HepG2 (cell line): ENCODE results near the gene TSPAN15. TPM values are rescaled to one million over a fixed set of nuclear protein-coding genes. Genes with fewer than 3 reads are reported as not detected.

Experiments
- ATAC-seq: fragments of 200-7000 bp; cut with Tn5 transposase; 3 replicates; pipeline ENCODE4 v1.9.1; 2020; ENCODE audit warnings: mild to moderate bottlenecking, moderate library complexity
- BruUV-seq: library from RNA; stranded (reverse); fragments of 400-500 nt; replicated peaks from 2 replicates; lab custom pipeline; 2021; lab: Mats Ljungman, UMichigan
- CTCF ChIA-PET: fragments of 300-600 bp; formaldehyde crosslinking; extraction: SDS; loops from one replicate; lab custom pipeline; 2021; ENCODE audit warnings: low total read pairs, inconsistent platforms, low intra/inter-chr PET ratio; lab: Yijun Ruan, JAX
- POLR2A ChIA-PET: fragments of 350-600 bp; sonication (Branson Sonifier 250); formaldehyde crosslinking; loops from one replicate; lab custom pipeline; 2020; ENCODE audit warnings: antibody characterized with exemption, inconsistent platforms; lab: Yijun Ruan, JAX
- DNase-seq: peaks from one replicate; pipeline ENCODE4 v3.0.0-alpha.2; 2015; ENCODE audit warnings: low spot score
- FAIRE-seq: peaks from 3 replicates; lab custom pipeline; 2011; peaks lifted over from hg19 to GRCh38; lab: Jason Lieb, UNC
- H2AFZ ChIP-seq: one replicate; pipeline ENCODE4 v1.6.1; 2011; ENCODE audit warnings: low read length, inconsistent platforms
- H3K27ac ChIP-seq: fragments of 300-600 bp; 3 replicates; pipeline ENCODE4 v1.8.0; 2011; ENCODE audit warnings: mixed run types, mild to moderate bottlenecking, mixed read lengths, low read length, inconsistent platforms; ENCODE audit not compliant: insufficient read depth; ENCODE audit errors: extremely low read length
- H3K27me3 ChIP-seq, 2 experiments: fragments of 200-600 bp in 1 of 2; 2 replicates in 1 of 2; 3 replicates in 1 of 2; pipeline versions ENCODE4 v1.6.0 to v1.8.0; 2011; ENCODE audit warnings: low read length in 2 of 2, mild to moderate bottlenecking in 2 of 2, moderate library complexity in 2 of 2, inconsistent platforms in 1 of 2; ENCODE audit not compliant: insufficient read depth in 2 of 2, control insufficient read depth in 1 of 2
- H3K36me3 ChIP-seq, 2 experiments: fragments of 200-600 bp in 1 of 2; replicated peaks in 1 of 2; 2 replicates in 1 of 2; 3 replicates in 1 of 2; pipeline versions ENCODE4 v1.5.1 to v1.8.0; 2011; ENCODE audit warnings: low read length in 2 of 2, inconsistent platforms in 1 of 2; ENCODE audit not compliant: insufficient read depth in 2 of 2, control insufficient read depth in 1 of 2
- H3K4me1 ChIP-seq: 2 replicates; pipeline ENCODE4 v1.5.1; 2012; ENCODE audit warnings: low read length, inconsistent platforms; ENCODE audit not compliant: insufficient read depth
- H3K4me2 ChIP-seq: 2 replicates; pipeline ENCODE4 v1.6.0; 2011; ENCODE audit warnings: low read depth, low read length, inconsistent platforms
- H3K4me3 ChIP-seq, 3 experiments: fragments of 200-600 bp in 1 of 3; sonication (generic), shearing (Covaris generic) in 1 of 3; replicated peaks in 1 of 3; 2 replicates each; pipeline ENCODE4 v1.5.1; 2011 to 2016; ENCODE audit warnings: low read length in 3 of 3, inconsistent platforms in 2 of 3, low read depth in 2 of 3, mild to moderate bottlenecking in 2 of 3, control low read depth in 1 of 3, mixed read lengths in 1 of 3; ENCODE audit not compliant: insufficient read depth in 1 of 3
- H3K79me2 ChIP-seq: one replicate; pipeline ENCODE4 v1.6.1; 2011; ENCODE audit warnings: low read length, inconsistent platforms; ENCODE audit not compliant: insufficient read depth
- H3K9ac ChIP-seq: 2 replicates; pipeline ENCODE4 v1.6.0; 2011; ENCODE audit warnings: mild to moderate bottlenecking, low read depth, low read length, inconsistent platforms; ENCODE audit not compliant: insufficient read depth
- H3K9me3 ChIP-seq: 2 replicates; pipeline ENCODE4 v1.5.1; 2012; ENCODE audit warnings: mild to moderate bottlenecking, low read length
- H4K20me1 ChIP-seq: 2 replicates; pipeline ENCODE4 v1.6.0; 2011; ENCODE audit warnings: inconsistent platforms, mild to moderate bottlenecking, low read length, moderate library complexity; ENCODE audit not compliant: insufficient read depth
- ISL2 ChIP-seq: sonication (generic); formaldehyde crosslinking; IDR thresholded peaks from 2 replicates; pipeline ENCODE4 v1.5.0; 2020; ENCODE audit warnings: missing genetic modification reagents
- NCOA1 ChIP-seq: sonication (generic); formaldehyde crosslinking; IDR thresholded peaks from 2 replicates; pipeline ENCODE4 v1.9.0; 2021; ENCODE audit warnings: missing genetic modification reagents
- PCBP2 ChIP-seq: fragments of 200-400 bp; formaldehyde crosslinking; optimal IDR thresholded peaks from 2 replicates; pipeline ENCODE3; 2018; ENCODE audit warnings: low read length, low read depth; ENCODE audit not compliant: poor library complexity, severe bottlenecking
- ZC3H13 ChIP-seq: sonication (generic); formaldehyde crosslinking; IDR thresholded peaks from 2 replicates; pipeline ENCODE4 v1.8.1; 2023; ENCODE audit warnings: mild to moderate bottlenecking, missing genetic modification reagents, moderate library complexity
- ZNF44 ChIP-seq: sonication (generic); formaldehyde crosslinking; IDR thresholded peaks from 2 replicates; pipeline ENCODE4 v1.5.1; 2020; ENCODE audit warnings: mild to moderate bottlenecking, missing genetic modification reagents
- ZNF737 ChIP-seq: sonication (generic); formaldehyde crosslinking; IDR thresholded peaks from 2 replicates; pipeline ENCODE4 v1.5.0; 2020; ENCODE audit warnings: missing genetic modification reagents, mild to moderate bottlenecking, borderline replicate concordance
- WGBS: methylation state at CpG from one replicate; pipeline ENCODE4 v1.1.6; 2017; ENCODE audit warnings: low lambda C conversion rate; 5-methylcytosine and 5-hydroxymethylcytosine counted together
- in situ Hi-C: cut with HindIII; loops from 2 replicates; pipeline ENCODE4 v1.10.0; 2017; ENCODE audit warnings: low pct_unique_long_range_greater_than_20kb; ENCODE audit not compliant: extremely low pct_ligation_motif_present
- intact Hi-C: fragments of 100-400 bp; cut with micrococcal nuclease; formaldehyde crosslinking; loops from one replicate; pipeline ENCODE4 v1.10.0; 2022; ENCODE audit not compliant: unreplicated experiment
- polyA plus RNA-seq, 8 experiments: library from polyadenylated mRNA; depleted of rRNA in 3 of 8; stranded (reverse) in 7 of 8; unstranded in 1 of 8; fragments of >200 nt; fragmentation: Illumina TruSeq in 4 of 8; extraction: Trizol in 4 of 8; gene quantifications; 2 replicates each; pipeline versions ENCODE4 v1.2.1 to v1.2.3, GENCODE V29; 2011 to 2016; ENCODE audit warnings: low read depth in 4 of 8, missing spikeins in 1 of 8, mixed read lengths in 1 of 8; ENCODE audit not compliant: insufficient read depth in 1 of 8
- total RNA-seq, 5 experiments: library from RNA; depleted of rRNA; stranded (reverse); fragments of >200 nt; fragmentation: Illumina TruSeq; extraction: Trizol; gene quantifications; 2 replicates each; pipeline ENCODE4 v1.2.3, GENCODE V29; 2016; ENCODE audit warnings: low read depth in 1 of 5
- TF ChIP-seq, protein P1 (sequence below): sonication (generic); formaldehyde crosslinking; conservative IDR thresholded peaks from 2 replicates; pipeline ENCODE4 v1.4.0; 2020; ENCODE audit warnings: missing genetic modification reagents
- TF ChIP-seq, protein P2 (sequence below): sonication (generic); formaldehyde crosslinking; IDR thresholded peaks from 2 replicates; pipeline ENCODE4 v1.5.0; 2020; ENCODE audit warnings: mild to moderate bottlenecking, missing genetic modification reagents

Gene TSPAN15
- total and polyA plus RNA-seq, 2 of the 13 experiments (the other 11 are each of a cell fraction or from before 2014, with no cell fraction given) = 0.27 to 3.2 TPM

DNA sequence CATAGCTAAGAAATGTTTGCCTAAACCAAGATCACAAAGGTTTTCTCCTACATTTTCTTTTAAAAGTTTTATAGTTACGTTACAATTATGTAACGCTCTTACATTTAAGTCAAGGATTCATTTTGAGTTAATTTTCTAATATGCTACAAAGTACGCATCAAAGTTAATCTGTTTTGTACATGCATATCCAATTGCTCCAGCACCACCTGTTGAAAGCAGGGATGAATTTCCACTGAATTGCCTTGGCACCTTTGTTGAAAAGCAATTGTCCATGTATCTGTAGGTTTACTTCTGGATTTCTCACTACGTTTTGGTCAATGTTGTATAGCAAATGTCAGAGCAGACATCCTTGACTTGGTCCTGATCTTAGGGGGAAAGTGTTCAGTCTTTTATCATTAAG is 62.4 kb downstream of the TSPAN15 start:
- no peak for DNase-seq
- no peak overlapping the region for H3K27ac ChIP-seq
- CTCF ChIA-PET = interaction anchor here (5.6 kb wide), 1 partner anchor 125 kb away, joined by 71 read pairs; no protein-coding TSS in a partner anchor
- intact Hi-C loops (loop anchor here (2.0 kb wide), 1 partner anchor 203 kb away; no protein-coding TSS in a partner anchor), in situ Hi-C loops (loop anchor here (10.0 kb wide), 1 partner anchor 201 kb away; no protein-coding TSS in a partner anchor)
- TF ChIP-seq ZNF44 (CRISPR knock-in tag) (no peak), ISL2 (CRISPR knock-in tag) (no peak), ZNF737 (CRISPR knock-in tag) (no peak), NCOA1 (CRISPR knock-in tag) (no peak), PCBP2 (no peak), ZC3H13 (CRISPR knock-in tag) (no peak)
- TF ChIP-seq, protein P1, sequence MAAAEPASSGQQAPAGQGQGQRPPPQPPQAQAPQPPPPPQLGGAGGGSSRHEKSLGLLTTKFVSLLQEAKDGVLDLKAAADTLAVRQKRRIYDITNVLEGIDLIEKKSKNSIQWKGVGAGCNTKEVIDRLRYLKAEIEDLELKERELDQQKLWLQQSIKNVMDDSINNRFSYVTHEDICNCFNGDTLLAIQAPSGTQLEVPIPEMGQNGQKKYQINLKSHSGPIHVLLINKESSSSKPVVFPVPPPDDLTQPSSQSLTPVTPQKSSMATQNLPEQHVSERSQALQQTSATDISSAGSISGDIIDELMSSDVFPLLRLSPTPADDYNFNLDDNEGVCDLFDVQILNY = no peak
- TF ChIP-seq, protein P2, sequence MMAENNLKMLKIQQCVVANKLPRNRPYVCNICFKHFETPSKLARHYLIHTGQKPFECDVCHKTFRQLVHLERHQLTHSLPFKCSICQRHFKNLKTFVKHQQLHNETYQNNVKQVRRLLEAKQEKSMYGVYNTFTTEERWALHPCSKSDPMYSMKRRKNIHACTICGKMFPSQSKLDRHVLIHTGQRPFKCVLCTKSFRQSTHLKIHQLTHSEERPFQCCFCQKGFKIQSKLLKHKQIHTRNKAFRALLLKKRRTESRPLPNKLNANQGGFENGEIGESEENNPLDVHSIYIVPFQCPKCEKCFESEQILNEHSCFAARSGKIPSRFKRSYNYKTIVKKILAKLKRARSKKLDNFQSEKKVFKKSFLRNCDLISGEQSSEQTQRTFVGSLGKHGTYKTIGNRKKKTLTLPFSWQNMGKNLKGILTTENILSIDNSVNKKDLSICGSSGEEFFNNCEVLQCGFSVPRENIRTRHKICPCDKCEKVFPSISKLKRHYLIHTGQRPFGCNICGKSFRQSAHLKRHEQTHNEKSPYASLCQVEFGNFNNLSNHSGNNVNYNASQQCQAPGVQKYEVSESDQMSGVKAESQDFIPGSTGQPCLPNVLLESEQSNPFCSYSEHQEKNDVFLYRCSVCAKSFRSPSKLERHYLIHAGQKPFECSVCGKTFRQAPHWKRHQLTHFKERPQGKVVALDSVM (CRISPR knock-in tag) = no peak
- ATAC-seq = no peak
- no peak overlapping the region for H3K9ac ChIP-seq
- no peak overlapping the region for H3K4me2 ChIP-seq
- H3K4me1 ChIP-seq = no peaks in the 10 kb centered on the region
- no peak overlapping the region for H2AFZ ChIP-seq
- no peaks in the 10 kb centered on the region for H3K36me3 ChIP-seq
- no peaks in the 10 kb centered on the region for H3K9me3 ChIP-seq
- no peaks in the 10 kb centered on the region; a peak in 1 of 5 replicates for H3K27me3 ChIP-seq
- no peak for FAIRE-seq
- WGBS = 13% methylated on average over 4 of the region's 4 CpGs
- BruUV-seq = no TSS peak
- H3K4me3 ChIP-seq = no peak overlapping the region
- H4K20me1 ChIP-seq = no peaks in the 10 kb centered on the region
- H3K79me2 ChIP-seq = no peaks in the 10 kb centered on the region
- POLR2A ChIA-PET = no interaction called here
